ENCODE results near the gene YTHDF1.
"Not testable (repeated sequence)": the region's sequence is repeated elsewhere in the genome, so short reads cannot be mapped to it uniquely, and the experiment has no call there.

Gene YTHDF1

GRCh38 chr20:63167918-63168520, 47.9 kb downstream of the YTHDF1 start:
- DNase-seq, result no peak

GRCh38 chr20:63167026-63167917, 48.7 kb downstream of the YTHDF1 start:
- DNase-seq, result no peak

- no peak for DNase-seq
These were observed 49.5 kb downstream of the YTHDF1 start for GRCh38 chr20:63166193-63167020.

GRCh38 chr20:63165356-63166192, 50.4 kb downstream of the YTHDF1 start:
- no peak for DNase-seq

GRCh38 chr20:63164484-63165355, 51.2 kb downstream of the YTHDF1 start:
- no peak for DNase-seq

GRCh38 chr20:63163596-63164483, 52.1 kb downstream of the YTHDF1 start:
- DNase-seq, result no peak

GRCh38 chr20:63163171-63163570, 52.8 kb downstream of the YTHDF1 start:
- no peak for DNase-seq

GRCh38 chr20:63162206-63162795, 53.6 kb downstream of the YTHDF1 start:
- no peak for DNase-seq

- DNase-seq, result no peak
These were observed 54.7 kb downstream of the YTHDF1 start for GRCh38 chr20:63161176-63161651.

- no peak for DNase-seq
These were observed 55.2 kb downstream of the YTHDF1 start for GRCh38 chr20:63160641-63161175.

GRCh38 chr20:63159826-63160640, 55.9 kb downstream of the YTHDF1 start:
- no peak for DNase-seq

GRCh38 chr20:63159251-63159650, 56.7 kb downstream of the YTHDF1 start:
- not testable (repeated sequence) for DNase-seq

- no peak for DNase-seq
These were observed 57.1 kb downstream of the YTHDF1 start for GRCh38 chr20:63158845-63159244.

GRCh38 chr20:63158352-63158751, 57.6 kb downstream of the YTHDF1 start:
- DNase-seq, result no peak

- not testable (repeated sequence) for DNase-seq
These were observed 58.5 kb downstream of the YTHDF1 start for GRCh38 chr20:63157431-63157830.

- no peak for DNase-seq
These were observed 59.7 kb downstream of the YTHDF1 start for GRCh38 chr20:63156221-63156671.

- DNase-seq, result no peak
These were observed 60.4 kb downstream of the YTHDF1 start for GRCh38 chr20:63155266-63156165.

Measured in stimulated activated naive CD4-positive, alpha-beta T cell treated with Interleukin-2 at 50 U/mL for 16 hours (primary cell).